IPS DF 4.7 (cell line): ENCODE data around the gene RAB37.

Experiments
- DNase-seq: peaks from one replicate; pipeline ENCODE4 v3.0.0-alpha.2; 2013; ENCODE audit warnings: low spot score; ENCODE audit errors: extremely low read depth

Gene RAB37

DNA sequence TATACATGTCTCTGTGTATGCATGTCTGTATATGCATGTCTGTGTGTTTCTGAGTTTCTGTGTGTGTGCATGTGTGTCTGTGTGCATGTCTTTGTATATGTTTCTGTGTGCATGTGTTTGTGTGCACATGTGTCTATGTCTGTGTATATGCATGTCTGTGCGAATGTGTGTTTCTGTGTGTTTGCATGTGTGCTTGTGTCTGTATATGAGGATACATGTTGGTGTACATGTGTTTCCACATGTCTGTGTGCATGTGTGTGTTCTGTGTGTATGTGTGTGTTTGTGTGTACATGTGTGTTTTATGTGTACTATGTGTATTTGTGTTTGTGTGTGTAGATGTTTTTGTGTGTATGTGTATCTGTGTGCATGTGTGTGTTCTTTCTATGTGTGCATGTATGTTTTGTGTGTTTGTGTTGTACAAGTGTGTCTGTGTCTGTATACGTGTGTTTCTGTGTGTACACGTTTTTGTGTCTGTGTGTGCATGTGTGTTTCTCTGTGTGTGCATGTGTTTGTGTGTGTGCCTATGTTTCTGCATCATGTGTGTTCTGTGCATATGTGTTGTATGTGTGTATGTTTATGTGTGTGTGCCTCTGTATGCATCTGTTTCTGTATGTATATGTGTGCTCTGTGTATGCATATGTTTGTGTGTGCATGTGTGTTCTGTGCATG is 8.9 kb upstream of the RAB37 start:
- DNase-seq: no peak

DNA sequence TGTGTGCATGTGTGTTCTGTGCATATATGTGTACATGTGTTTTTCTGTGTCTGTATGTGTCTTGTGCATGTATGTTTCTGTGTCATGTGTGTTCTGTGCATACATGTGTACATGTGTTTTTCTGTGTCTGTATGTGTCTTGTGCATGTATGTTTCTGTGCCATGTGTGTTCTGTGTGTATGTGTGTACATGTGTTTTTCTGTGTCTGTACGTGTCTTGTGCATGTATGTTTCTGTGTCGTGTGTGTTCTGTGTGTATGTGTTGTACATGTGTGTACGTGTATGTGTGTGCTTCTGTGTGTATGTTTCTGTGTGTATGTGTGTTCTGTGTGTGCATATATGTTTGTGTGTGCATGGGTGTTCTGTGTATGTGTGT is 8.4 kb upstream of the RAB37 start:
- DNase-seq: no peak

DNA sequence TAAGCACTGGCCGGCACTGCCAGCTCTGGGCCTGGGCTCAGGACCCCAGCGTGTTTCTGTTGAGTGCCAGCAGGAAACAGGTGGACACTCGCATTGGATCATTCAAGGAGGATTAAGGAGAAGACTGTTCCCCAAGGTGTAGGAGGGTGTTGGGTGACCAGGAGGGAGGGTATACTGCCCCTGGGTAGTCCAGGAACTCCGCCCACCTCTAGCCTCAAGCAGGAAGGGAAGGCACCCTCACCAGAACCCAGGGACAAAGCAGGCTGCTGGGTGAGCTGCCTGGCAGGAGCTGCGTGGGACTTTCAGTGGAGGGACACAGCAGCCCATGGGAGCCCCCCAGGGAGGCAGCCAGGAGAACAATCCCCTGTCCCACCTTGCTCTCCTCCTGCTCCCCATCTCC is 7.7 kb upstream of the RAB37 start:
- DNase-seq: no peak

- no peak for DNase-seq
Observed at GRCh38 chr17:74729866-74730265, 7.2 kb upstream of the RAB37 start.

DNA sequence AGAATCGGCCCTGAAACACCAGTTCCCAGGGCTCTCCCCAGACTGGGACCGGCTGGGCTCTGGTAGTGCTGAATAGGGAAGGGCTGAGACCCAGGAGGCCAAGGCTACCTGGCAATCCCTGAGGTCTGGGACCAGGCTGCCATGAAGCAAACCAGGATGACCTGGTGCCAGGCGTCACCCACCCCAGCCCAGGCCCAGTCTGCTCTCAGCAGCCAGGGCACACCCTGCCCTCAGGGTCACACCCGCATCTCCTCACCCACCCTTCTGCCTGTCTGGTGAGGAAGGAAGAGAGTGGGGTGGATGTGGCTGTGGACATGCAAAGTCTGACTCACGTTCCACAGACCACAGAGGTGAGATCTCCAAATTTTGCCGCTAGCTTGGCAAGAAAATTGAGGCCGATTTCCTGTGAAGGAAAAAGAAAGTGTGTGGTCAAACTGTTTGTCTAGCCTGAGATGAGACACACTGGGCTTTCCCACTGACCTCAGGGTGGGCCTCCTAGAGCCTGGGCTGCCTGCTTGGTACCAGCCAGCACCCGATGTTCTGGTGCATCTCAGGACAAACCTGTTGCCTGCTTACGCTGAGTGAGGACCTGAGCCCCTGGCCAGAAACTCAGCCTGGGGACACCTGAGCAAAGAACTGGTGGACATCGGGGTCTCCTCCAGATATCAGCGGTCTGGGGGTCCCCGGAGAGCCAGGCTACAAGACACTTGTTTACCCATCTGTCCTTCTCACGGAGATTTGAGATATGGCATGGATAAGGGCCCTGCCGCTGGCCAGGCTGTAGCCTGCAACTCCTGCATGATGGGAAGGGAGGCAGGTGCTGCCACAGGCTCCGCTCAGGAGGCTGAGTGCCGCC is 6.3 kb upstream of the RAB37 start:
- DNase-seq: no peak

GRCh38 chr17:74731347-74731605 is 5.8 kb upstream of the RAB37 start:
- DNase-seq: no peak

DNA sequence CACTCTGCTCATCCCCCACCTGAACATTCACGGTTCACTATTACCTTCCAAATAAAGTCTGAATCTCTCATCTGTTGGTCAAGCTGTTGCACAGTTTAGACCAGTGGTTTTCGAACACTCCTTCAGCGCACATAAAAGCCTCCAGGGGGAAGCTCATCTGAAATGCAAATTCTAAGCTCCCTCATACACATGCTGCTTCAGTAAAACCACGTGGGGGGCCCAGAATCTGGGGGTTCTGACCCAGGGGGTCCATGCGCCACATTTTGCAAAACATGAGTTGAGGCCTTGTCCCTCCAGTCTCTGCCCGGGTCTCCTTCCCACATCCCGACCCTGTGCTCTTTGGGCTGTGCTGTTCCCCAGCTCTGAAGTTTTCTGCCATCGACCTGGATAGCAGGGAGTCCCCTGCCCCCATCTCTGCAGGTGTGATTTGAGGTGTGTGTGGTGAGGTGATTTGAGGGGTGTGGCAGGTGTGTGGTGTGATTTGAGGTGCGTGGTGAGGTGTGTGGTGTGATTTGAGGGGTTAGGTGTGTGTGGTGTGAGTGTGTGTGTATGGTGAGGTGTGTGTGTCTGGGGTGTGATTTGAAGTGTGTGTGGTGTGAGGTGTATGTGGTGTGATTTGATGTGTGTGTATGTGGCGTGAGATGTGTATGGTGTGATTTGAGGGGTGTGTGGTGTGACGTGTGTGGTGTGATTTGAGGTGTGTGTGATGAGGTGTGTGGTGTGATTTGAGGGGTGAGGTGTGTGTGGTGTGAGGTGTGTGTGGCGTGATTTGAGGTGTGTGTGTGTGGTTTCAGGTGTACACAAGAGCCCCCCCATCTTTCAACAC is 4.8 kb upstream of the RAB37 start:
- no peak for DNase-seq

DNA sequence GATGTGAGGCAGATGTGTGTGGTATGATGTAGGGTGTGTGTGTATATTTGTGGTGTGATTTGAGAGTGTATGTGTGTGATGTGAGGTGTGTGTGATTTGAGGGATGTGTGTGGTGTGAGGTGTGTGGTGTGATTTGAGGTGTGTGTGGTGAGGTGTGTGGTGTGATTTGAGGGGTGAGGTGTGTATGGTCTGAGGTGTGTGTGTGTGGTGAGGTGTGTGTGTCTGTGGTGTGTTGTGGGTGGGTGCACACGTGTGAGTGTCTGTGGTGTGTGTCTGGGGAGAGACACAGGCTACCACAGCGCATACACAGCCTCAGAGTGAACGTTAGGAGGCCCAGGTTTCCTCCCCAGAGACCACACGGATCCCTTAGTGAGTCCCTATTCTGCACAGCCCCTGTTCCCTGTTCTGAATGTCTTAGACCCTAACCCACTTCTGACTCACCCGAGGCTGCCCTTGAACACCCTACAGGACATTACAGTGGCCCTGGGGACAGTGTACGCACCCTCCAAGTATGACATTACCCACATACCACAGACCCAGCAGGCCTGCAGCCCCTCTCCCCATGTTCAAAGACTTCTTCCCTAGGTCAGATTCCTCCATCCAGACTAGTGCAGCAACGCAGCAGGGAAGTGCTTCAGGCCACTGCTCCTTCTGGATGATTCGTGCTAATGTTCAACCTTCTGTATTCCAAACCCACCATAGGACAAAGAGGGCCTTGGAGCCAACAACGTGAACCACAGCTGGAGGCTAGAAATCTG is 3.5 kb upstream of the RAB37 start:
- DNase-seq: no peak

DNA sequence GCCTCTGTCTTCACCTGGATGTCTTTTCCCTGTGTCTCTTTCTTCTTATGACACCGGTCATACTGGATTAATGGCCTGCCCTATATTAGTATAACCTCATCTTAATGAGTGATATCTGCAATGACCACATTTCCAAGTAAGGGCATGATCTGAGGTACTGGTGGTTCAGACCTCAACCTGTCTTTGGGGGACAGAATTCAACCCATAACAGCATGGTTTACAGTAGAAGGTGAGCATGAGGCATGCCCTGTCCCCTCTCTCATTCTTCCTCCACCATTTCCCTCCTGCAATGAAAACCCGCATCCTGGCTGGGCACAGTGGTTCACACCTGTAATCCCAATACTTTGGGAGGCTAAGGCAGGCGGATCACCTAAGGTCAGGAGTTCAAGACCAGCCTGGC is 2.8 kb upstream of the RAB37 start:
- no peak for DNase-seq

GRCh38 chr17:74737299-74738050 is 419 bp downstream of the RAB37 start:
- DNase-seq: no peak

GRCh38 chr17:74738051-74738996 is 1.3 kb downstream of the RAB37 start:
- no peak for DNase-seq

DNA sequence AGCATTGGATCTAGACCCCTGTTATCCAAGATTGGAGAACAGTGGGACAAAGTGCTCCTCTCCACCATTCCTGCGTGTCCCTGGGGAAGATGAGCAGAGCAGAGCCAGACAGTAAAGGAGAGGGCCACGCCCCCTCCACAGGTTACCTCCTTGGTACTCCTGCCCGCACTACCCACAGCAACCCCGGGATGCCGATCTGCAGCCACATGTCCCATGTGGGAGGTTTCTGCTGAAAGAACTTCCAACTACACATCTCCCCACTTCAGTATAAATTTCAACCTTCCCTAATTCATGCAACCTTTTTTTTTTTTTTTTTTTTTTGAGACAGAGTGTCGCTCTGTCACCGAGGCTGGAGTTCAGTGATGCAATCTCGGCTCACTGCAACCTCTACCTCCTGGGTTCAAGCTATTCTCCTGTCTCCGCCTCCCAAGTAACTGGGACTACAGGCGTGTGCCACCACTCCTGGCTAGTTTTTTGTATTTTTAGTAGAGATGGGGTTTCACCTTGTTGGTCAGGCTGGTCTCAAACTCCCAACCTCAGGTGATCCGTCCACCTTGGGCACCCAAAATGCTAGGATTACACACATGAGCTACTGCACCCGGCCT is 2.3 kb downstream of the RAB37 start:
- no peak for DNase-seq

DNA sequence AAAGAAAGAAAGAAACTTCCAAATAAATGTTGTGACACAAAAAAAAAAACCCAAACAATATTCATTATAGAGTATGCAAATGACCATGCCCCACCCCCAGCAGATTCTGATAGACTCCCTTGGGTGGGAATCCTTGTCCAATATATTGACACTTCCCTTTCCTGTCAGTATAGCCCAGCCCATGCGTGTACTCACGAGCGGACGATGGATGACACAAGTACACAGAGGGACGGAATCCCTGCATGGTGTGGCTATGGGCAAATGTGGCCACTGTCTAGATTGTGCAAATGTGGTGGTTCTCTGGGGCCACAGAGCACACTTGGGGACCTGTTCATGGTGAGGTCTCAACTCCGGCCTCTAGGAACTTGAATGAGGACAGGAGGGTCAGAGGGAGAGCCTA is 3.1 kb downstream of the RAB37 start:
- no peak for DNase-seq

DNA sequence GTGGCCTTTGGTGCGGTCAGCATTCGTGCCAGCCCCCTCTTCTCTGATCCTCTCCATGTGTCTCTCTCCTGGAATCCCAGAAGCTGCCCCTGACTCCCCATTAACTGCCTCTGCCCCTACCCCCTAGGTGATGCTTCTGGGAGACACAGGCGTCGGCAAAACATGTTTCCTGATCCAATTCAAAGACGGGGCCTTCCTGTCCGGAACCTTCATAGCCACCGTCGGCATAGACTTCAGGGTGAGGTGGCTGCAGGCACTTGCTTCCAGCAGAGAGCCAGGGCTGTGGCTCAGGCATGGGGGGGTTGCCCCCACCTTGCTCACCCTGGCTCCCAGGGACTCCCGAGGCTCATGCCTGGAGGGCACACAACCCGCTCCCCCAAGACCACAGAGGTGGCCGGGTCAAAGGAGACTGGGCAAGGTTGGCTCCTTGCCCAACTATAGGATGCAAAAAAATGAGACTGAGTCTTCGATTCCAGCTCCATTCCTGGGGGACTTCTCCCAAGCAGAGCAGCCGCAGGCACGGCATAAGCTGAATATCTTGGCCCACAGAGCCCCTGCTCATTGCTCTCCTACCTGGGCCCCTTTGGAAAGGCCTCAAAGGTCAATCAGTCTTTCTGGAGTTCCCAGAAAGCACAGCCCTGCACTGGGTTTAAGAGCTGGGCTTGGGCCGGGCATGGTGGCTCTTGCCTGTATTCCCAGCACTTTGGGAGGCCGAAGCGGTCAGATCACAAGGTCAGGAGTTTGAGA is 3.8 kb downstream of the RAB37 start:
- no peak for DNase-seq

DNA sequence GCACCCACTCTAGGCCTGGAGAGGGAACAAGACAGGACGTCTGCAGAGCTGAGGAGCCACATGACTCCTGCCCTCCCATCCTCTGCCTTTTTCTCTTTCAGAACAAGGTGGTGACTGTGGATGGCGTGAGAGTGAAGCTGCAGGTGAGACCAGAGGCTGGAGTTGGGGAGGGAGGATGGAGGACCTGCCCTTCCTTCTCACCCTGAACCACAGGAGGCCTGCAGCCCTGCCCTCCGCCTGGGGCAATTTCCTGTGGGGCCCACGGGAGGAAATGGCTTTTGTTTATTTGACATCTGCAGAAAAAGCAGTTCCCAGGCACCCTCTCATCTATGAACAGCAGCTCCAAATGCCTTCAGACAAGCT is 5.1 kb downstream of the RAB37 start:
- DNase-seq: no peak

GRCh38 chr17:74742978-74743545 is 6.0 kb downstream of the RAB37 start:
- DNase-seq: no peak

DNA sequence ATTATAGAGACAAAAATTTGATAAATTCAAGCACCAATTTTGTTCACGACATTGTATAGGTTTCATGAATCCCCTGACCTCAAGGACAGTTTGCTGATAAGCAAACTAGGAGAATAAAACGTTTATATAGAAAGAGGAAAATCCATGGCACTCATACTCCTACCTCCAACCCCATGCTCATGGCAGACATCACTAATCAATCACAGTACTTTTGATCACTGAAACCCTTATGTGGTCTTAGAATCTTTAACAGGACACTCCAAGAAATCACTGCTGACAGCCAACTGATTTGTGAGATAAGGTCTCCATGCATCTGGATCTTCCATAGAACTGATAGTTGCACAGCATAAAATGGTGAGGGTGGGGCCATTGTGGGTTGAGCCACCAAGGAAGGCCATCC is 6.7 kb downstream of the RAB37 start:
- no peak for DNase-seq

DNA sequence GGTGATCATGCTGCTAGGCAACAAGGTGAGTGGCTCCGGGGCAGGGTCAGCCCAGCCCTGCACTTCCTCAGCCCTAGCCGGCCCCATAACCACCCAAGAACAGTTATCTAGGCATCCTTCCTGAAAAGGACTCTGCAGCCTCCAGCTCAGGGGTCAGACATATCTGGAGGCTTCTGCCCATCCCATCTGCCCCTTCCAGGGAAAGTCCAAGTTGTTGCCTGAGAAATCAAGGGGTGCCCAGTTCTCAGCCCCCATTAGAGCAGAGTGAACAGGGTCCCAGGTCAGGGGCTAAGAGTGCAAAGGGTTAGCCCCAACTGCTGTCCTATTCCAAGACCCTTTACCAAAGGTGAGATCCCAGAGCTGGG is 7.3 kb downstream of the RAB37 start:
- DNase-seq: no peak
